ENCODE results near the gene AADAT. TPM values are rescaled to one million over a fixed set of nuclear protein-coding genes. Genes with fewer than 3 reads are reported as not detected.

The AADAT gene
- total RNA-seq, 1 experiment from 2014 or later: 14.5 TPM

GRCh38 chr4:170035845-170036244 is 53.9 kb downstream of the AADAT start:
- no peak for DNase-seq (ENCODE audit: extremely low read depth, low read depth)

GRCh38 chr4:170035231-170035630 is 54.5 kb downstream of the AADAT start:
- no peak for DNase-seq (ENCODE audit: extremely low read depth, low read depth)

DNA sequence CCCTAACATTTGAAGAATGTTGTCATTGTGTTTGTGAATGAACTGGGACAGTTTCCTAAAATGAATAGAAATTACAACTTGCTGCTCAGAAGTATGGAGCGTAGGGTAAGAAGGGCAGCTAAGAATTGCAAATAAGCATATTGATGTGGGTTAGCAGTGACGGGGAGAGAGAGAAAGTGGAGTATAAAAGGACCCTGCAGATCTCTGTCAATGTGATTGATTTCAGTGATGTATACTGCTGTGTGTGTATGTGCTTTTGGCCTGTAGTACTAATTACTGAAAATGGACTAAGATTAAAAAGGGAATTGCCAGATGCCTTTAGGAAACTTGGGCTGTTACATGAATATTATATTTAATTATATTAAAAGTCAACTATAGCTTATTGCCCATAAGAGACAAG is 55.8 kb downstream of the AADAT start:
- DNase-seq (ENCODE audit: extremely low read depth, low read depth): no peak

- no peak for DNase-seq (ENCODE audit: extremely low read depth, low read depth)
Measured at GRCh38 chr4:170030121-170030520, 59.6 kb downstream of the AADAT start.

DNA sequence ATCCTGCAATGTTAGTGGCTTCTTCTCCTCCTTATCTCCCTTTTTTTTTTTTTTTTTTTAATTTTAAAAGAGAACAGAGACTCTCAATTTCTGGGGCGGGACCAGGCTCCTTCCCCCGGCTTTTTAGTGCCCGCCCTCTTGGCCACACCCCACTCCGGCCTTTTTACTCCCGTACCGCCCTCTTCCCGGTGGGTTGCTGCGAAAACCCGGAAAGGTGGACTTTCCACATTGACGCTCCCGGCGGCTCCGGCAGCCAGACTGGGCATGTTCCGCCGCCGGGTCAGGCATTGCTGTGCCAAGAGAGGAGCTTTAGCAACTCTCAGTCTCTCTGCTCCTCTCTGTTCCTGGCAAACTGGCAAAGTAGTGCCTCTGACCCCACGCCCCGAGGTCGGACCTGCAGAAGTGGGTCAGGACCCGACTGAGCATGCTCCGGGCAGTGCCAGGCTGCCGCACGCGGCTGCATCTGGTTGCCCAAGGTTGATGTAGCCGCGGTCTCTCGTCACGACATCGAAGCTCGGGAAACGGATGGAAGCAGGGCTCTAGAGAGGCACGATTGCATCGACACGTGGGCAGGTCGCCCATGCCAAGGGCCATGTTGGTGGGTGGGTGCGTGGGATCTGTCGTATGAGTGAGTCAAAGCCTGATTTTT is 62.5 kb downstream of the AADAT start:
- peak; percentile 85 for DNase-seq (ENCODE audit: extremely low read depth, low read depth)

DNA sequence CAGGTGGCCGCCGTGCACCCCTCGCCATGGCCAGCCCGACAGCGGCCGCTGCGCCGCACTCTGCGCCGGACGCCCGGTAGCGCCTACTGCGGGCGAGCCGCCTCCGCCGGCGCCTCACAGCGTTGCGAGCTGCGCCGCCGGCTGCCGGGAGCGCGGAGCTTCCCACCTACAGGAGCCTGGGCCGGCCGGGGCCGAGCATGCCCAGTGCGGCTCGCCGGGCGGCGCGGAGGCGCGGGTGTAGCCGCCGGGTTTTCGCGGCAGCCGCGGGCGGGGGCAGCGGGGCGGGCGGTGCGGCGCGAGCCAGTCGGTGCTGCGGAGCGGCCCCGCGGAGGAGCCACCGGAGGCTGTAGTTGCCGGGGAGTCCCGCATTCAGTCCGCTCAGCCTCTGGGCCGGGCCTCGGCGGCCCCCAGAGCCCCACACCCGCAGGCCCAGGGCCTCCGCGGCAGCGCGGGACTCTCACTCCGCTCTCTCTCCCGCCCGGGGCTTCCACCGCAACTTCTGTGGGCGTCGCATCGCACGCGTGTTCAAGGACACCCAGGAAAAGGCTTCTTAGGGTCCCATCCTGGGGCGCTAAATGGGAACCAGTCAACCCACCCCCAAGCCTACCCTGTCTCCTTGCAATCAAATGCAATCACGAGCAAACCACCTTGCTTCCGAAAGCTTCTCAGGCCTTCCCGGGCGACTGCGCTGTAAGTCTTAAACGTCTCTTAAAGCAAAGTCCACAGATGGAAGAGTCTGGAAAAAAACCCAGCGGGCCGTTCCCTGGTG is 63.3 kb downstream of the AADAT start, which contains the start of gene MFAP3L:
MFAP3L (minus strand) TSS at position 143 of the 769 bp plus-strand sequence. CDS start 20,518 bp downstream, outside the sequence.
- DNase-seq (ENCODE audit: extremely low read depth, low read depth): peak; percentile 75

GRCh38 chr4:170025523-170026252 is 64.1 kb downstream of the AADAT start:
- no peak for DNase-seq (ENCODE audit: extremely low read depth, low read depth)

DNA sequence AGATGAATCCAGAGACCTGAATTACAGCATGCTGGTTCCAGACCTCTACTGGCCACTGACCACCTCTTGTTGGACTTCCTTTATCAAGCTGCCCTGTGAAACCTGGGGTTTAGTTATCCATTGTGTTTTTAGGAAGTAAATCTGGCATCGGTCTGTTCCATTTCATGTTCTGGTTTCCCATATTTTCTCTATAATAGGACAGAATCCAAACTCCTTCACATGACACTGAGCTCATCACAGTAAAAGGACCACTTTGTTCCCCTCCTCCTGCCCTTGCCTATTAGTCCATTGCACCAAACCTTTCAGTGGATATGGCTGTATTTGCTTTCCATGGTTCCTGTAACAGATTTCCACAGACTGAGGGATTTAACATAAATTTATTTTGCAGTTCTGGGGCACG is 67.5 kb downstream of the AADAT start:
- DNase-seq (ENCODE audit: extremely low read depth, low read depth): no peak

DNA sequence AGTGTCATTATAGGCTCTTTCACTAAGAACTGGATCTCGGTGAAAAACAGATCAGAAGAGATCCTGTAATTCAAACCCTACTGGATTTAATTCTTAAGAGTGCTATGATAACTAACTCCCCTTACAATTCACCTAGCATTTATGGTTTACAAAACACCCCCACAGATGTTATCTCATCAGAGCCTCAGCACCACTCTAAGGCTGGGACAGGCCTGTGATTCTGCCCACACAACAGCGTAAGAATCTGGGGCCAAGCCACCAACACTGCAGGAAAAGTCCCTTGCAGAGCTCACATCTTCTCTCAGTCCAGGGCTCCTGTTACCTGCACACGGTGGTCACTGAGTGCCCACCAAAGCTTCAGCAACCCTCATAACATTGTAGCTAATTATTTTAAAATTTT is 72.5 kb downstream of the AADAT start:
- DNase-seq (ENCODE audit: extremely low read depth, low read depth): no peak

DNA sequence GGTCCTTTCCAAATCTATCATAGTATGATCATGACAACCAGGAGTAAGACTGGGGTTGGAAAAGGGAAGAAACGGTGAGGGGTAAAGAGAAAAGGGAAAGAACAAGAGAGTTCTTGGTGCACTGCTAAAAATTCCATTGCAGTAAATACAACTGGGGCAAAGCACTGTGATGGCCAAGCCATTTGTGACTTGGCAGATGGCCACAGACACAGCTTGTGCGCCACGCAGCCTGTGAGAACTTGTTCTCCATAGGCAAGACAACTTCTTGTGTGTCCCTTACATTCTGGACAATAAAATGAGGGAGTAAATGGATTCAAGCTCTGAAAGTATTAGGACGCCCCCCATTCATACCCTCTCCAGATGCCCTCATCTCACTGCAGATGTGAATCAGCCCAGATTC is 74.5 kb downstream of the AADAT start:
- no peak for DNase-seq (ENCODE audit: extremely low read depth, low read depth)

DNA sequence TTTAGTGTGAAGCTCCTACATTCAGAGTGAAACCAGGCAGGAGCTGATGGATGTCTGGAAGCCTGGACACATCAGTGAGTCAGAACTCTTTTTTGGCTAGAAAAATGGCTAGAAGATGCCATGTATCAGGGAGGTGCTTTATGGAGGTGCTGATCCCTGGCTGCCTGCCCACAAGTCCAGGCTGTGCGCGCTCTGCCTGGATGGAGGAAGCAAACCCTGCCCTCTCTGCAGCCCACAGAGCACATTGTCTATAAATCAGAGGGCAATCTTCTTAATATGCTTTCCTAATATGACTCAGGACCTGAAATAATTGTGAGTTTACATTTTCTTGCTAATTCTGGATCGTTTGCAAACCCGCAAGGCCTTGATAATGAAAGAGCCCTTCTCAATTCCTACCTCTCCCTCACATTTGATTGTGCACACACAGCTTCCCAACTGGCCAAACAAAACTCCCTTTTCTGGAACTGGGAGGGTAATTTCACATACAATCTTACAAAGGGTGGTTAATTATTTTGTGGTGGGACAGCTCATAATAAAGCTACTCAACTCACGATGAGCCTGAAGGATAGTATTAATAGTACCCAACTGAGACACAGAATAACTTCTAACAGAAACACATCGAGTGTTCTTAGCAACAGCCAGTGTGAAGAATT is 75.3 kb downstream of the AADAT start:
- DNase-seq (ENCODE audit: extremely low read depth, low read depth): no peak

DNA sequence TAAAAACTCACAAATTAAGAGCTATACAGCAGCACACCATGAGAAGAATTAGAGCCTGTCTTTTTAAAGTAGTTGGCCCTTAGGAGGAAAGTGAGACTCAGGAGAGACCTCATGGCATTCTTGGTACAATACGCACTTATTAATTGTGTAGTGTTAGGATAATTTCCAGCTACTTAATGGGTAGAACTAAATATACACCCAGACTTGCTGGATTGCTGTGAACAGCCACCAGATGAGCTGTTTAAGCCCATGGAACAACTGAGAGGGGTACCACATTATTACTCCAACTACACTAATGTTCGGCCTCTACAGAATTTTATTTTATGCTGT is 77.2 kb downstream of the AADAT start:
- DNase-seq (ENCODE audit: extremely low read depth, low read depth): no peak

DNA sequence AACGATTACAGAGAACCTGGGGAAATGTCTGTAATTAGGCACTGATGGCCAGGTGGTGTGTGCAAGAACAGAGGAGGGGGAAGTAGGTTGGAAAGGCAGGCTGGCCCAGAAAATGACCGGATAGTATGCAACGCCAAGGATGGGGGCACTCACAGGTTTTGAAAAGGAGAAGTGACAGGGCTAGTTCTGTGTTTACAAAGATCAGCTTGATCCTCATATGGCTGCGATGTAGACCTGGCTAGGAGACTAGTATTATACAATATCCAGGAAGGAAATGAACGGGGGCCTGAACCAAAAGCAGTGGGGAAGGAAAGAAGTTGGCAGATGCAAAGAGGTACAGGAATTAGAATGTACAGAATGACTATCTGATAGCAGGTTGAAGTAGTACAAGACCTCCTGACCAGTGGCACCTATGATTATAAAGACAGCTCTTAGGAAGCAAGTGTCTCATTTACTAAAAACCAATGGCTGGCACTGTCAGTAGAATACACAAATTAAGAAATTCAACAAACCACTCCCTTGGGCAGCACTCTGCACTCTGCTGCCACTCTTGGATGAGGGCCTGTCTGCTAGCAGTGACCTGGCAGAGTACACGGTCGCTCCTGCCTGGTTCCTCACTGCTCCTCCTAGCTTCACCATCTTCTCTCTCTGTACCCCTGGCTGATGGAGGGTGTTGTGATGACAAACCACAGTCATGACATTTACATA is 77.7 kb downstream of the AADAT start:
- DNase-seq (ENCODE audit: extremely low read depth, low read depth): no peak

Small RNA genes within 50 kb of the gene (small RNA-seq; reads per million reads assigned to genes)
- 0 reads per million in 2 experiments for gene APOBEC3AP1

Other genes starting within 250 kb of the AADAT start
- gene MFAP3L, start 63.6 kb downstream of the AADAT start, total RNA-seq (2014; rRNA removed; shearing (Covaris generic)): 5.5 and 6.6 TPM in 2 replicates